HEK293T (cell line): Measurements from ENCODE around the gene SH2D3A.

Source experiments
- CTCF ChIA-PET: fragments of 350-600 bp; formaldehyde crosslinking; extraction: SDS; loops from one replicate; lab custom pipeline; 2021; ENCODE audit warnings: antibody characterized with exemption, inconsistent platforms; lab: Yijun Ruan, JAX
- POLR2A ChIA-PET: fragments of 350-600 bp; formaldehyde crosslinking; extraction: SDS; loops from one replicate; lab custom pipeline; 2020; ENCODE audit warnings: antibody characterized with exemption, inconsistent platforms; lab: Yijun Ruan, JAX
- DNase-seq: peaks from one replicate; pipeline ENCODE4 v3.0.0; 2012; ENCODE audit warnings: mixed read lengths; ENCODE audit errors: extremely low spot score
- ARNT ChIP-seq: fragments of 450-650 bp; IDR thresholded peaks from 2 replicates; pipeline ENCODE4 v1.6.1; 2017; ENCODE audit warnings: mild to moderate bottlenecking
- BHLHE40 ChIP-seq: fragments of 450-650 bp; IDR thresholded peaks from 2 replicates; pipeline ENCODE4 v1.6.1; 2016; ENCODE audit warnings: mild to moderate bottlenecking, moderate library complexity, borderline replicate concordance
- CTBP1 ChIP-seq: fragments of 450-650 bp; IDR thresholded peaks from 2 replicates; pipeline ENCODE4 v1.6.1; 2016; ENCODE audit warnings: borderline replicate concordance
- ELF4 ChIP-seq: fragments of 450-650 bp; IDR thresholded peaks from 2 replicates; pipeline ENCODE4 v1.6.1; 2017; ENCODE audit warnings: antibody characterized with exemption
- FOXA1 ChIP-seq: fragments of 450-650 bp; IDR thresholded peaks from 2 replicates; pipeline ENCODE4 v1.6.1; 2016; ENCODE audit warnings: mild to moderate bottlenecking
- FOXK2 ChIP-seq: fragments of 450-650 bp; IDR thresholded peaks from 2 replicates; pipeline ENCODE4 v1.6.1; 2016; ENCODE audit warnings: mild to moderate bottlenecking
- FOXM1 ChIP-seq: fragments of 450-650 bp; IDR thresholded peaks from 2 replicates; pipeline ENCODE4 v1.6.1; 2017; ENCODE audit warnings: mild to moderate bottlenecking, borderline replicate concordance
- HDGF ChIP-seq: fragments of 450-650 bp; IDR thresholded peaks from 2 replicates; pipeline ENCODE4 v1.6.1; 2017; ENCODE audit warnings: antibody characterized with exemption, borderline replicate concordance
- L3MBTL2 ChIP-seq: fragments of 450-650 bp; conservative IDR thresholded peaks from 2 replicates; pipeline ENCODE4 v1.6.1; 2016; ENCODE audit warnings: mild to moderate bottlenecking
- LEF1 ChIP-seq: fragments of 450-650 bp; IDR thresholded peaks from 2 replicates; pipeline ENCODE4 v1.6.1; 2017; ENCODE audit warnings: mild to moderate bottlenecking, borderline replicate concordance
- NFRKB ChIP-seq: fragments of 450-650 bp; IDR thresholded peaks from 2 replicates; pipeline ENCODE4 v1.6.1; 2016; ENCODE audit warnings: mild to moderate bottlenecking, moderate library complexity
- SP1 ChIP-seq: fragments of 450-650 bp; IDR thresholded peaks from 2 replicates; pipeline ENCODE4 v1.6.1; 2017
- SUZ12 ChIP-seq: fragments of 450-650 bp; IDR thresholded peaks from 2 replicates; pipeline ENCODE4 v1.6.1; 2016; ENCODE audit warnings: mild to moderate bottlenecking
- TARDBP ChIP-seq: fragments of 450-650 bp; IDR thresholded peaks from 2 replicates; pipeline ENCODE4 v1.6.1; 2016
- ZNF384 ChIP-seq: fragments of 450-650 bp; IDR thresholded peaks from 2 replicates; pipeline ENCODE4 v1.6.1; 2016
- TF ChIP-seq, protein P1 (sequence below): fragments of 450-650 bp; IDR thresholded peaks from 2 replicates; pipeline ENCODE4 v1.6.1; 2016

SH2D3A gene

DNA sequence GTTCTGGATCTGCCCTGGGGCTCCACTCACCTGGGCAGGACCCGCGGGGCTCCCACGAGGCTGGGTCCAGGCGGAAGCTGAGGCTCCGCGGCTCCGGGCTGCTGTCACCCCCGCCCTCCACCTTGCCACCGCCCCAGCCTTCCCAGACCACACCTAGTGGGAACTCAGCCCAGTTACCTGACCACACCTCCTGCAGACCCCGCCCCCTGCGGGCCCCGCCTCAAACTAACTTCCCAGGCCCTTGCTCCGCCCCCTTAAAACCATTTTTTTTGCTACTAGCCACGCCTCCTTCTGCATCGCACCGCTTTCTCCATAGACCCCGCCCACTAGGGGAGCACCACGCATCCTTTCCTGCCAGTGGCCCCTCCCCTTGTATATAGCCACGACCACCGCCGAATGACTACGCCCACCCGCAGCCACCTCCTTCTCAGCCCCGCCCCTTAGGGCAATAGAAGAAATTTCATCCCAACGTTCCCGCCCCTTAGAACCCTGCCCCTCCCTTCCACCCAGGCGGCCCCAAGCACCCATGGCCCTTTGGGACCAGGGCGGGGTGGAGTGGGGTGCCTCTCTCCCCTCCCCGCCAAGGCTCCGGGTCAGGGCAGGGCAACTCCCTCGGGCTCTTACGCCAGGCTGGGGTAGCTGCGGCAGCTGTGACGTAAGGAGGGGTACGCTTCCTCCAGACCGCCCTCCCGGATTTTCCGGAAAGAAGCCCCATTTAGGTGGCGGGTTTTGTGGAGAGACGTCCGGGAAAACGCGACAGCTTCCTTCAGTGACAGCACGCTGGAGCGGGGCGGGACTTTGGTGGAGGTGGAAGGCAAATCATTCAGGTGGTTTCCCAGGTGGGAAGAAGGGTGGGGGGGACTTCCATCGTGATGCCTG lies at the start of gene SH2D3A:
Gene SH2D3A (minus strand): TSS at position 79 of the 879 bp plus-strand sequence. CDS start 3,687 bp downstream, outside the sequence.
- POLR2A ChIA-PET: interaction anchor here (1.0 to 1.9 kb wide), 2 partner anchors 29 to 31 kb away, joined by 4 to 8 read pairs; partner anchors contain the start of gene GPR108
- CTCF ChIA-PET: interaction anchor here (0.6 to 1.7 kb wide), 3 partner anchors 29 to 134 kb away, joined by 3 to 5 read pairs (median 3); no protein-coding TSS in a partner anchor
- TF ChIP-seq SP1 (peak; percentile 59; the same call in 1 of the 2 replicates), ZNF384 (peak; percentile 94), FOXK2 (no peak)
- peak; percentile 91 for DNase-seq

DNA sequence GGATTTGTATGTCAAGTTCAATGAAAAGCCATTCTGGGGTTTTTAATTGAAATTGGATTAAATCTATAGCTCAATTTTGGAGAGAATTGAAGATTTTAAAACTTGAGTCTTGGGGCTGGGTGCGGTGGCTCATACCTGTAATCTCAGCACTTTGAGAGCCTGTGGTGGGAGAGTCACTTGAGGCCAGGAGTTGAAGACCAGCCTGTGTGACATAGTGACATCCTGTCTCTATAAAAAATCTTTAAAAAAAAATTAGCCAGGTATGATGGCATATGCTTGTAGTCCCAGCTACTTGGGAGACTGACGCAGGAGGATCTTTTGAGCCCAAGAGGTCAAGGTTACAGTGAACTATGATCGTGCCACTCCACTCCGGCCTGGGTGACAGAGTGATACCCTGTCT lies 46.4 kb upstream of the SH2D3A start:
- ChIA-PET CTCF (no interaction called here), POLR2A (no interaction called here)
- TF ChIP-seq SUZ12 (no peak), ZNF384 (no peak), FOXK2 (no peak), BHLHE40 (no peak), ELF4 (no peak), CTBP1 (no peak), FOXA1 (no peak), ARNT (no peak), NFRKB (no peak), SP1 (no peak), FOXM1 (no peak)
- TF ChIP-seq, protein P1, sequence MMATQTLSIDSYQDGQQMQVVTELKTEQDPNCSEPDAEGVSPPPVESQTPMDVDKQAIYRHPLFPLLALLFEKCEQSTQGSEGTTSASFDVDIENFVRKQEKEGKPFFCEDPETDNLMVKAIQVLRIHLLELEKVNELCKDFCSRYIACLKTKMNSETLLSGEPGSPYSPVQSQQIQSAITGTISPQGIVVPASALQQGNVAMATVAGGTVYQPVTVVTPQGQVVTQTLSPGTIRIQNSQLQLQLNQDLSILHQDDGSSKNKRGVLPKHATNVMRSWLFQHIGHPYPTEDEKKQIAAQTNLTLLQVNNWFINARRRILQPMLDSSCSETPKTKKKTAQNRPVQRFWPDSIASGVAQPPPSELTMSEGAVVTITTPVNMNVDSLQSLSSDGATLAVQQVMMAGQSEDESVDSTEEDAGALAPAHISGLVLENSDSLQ: no peak
- DNase-seq: no peak

DNA sequence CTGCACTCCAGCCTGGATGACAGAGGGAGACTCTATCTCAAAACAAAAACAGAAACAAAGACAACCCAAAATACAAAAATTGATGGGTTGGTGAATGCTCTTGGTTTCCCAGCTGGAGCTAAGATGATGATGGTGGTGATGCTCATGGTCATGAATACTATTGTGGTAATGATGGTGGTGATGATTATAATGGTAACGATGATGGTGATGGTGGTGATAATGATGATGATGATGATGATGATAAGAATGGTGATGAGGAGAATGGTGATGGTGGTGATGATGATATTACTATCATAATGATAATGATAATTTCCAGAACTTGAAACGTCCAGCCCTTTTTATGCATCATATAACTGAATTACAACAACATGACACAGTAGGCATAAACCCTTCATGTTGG lies 45.4 kb upstream of the SH2D3A start:
- CTCF ChIA-PET: no interaction called here
- no peak for DNase-seq
- TF ChIP-seq NFRKB: no peak
- POLR2A ChIA-PET: interaction anchor here (0.6 kb wide), 1 partner anchor 12 kb away, joined by 5 read pairs; no protein-coding TSS in a partner anchor

DNA sequence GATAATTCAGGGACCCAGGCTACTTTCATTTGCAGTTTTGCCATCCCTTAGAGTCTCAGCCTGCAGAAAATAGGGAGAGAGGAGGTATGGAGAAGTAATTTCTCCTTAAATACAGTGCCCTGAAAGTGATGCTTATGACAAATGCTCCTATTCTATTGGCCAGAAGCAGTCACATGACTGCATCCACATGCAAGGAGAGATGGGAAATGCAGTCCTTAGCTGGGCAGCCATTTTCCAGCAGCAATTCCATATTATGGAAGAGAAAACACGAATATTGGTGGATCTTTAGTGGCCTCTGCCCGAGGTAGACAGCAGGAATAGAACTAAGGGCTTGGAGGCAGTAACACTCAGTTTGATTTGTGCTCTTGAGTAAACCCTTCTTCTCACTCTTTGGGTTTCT lies 44.7 kb upstream of the SH2D3A start:
- CTCF ChIA-PET: no interaction called here
- POLR2A ChIA-PET: no interaction called here
- TF ChIP-seq ZNF384: no peak
- peak; percentile 37; the same call in 1 of the 2 replicates for TF ChIP-seq L3MBTL2
- DNase-seq: peak; percentile 61

DNA sequence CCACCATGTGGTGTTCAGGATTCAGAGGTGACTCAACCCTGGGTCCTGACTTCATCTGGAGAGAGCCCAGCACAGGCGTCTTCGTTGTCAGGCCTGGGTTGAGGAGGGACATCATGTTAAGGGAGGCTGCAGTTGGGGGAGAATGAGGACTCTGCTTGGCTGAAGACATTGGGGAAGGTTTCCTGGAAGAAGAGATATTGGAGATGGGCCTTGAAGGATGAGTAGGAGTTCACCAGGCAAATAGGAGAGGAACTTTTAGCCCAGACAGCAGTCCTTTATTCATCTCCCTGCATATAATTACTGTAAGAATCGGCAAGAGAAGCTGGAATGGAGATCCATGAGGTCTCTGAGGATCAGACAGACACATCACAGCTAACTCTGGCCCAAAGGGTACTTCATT lies 44.1 kb upstream of the SH2D3A start:
- CTCF ChIA-PET: no interaction called here
- POLR2A ChIA-PET: no interaction called here
- TF ChIP-seq FOXK2 (no peak), NFRKB (no peak), ZNF384 (no peak), SUZ12 (no peak), ARNT (no peak), HDGF (no peak), BHLHE40 (no peak)
- DNase-seq: no peak

DNA sequence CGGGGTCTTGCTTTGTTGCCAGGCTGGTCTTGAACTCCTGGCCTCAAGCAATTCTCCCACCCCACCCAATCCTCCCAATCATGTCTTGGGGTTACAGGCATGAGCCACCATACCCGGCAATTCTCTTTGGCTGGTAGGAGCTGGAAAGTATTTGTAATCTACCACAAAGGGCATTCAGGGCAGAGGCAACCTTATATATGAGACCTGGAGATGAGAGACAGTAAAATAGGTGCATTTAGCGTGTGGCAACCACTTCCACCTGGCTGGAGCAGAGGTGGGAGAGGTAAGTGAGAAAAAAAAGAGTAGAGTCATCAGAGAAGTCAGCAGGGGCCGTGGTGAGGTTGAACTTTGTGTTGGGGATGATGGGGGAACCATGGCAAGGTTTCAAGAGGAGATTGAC lies 42.0 kb upstream of the SH2D3A start:
- ChIA-PET CTCF (no interaction called here), POLR2A (no interaction called here)
- no peak for TF ChIP-seq FOXK2
- no peak for TF ChIP-seq SUZ12
- TF ChIP-seq BHLHE40: no peak
- TF ChIP-seq ZNF384: no peak
- DNase-seq: no peak

DNA sequence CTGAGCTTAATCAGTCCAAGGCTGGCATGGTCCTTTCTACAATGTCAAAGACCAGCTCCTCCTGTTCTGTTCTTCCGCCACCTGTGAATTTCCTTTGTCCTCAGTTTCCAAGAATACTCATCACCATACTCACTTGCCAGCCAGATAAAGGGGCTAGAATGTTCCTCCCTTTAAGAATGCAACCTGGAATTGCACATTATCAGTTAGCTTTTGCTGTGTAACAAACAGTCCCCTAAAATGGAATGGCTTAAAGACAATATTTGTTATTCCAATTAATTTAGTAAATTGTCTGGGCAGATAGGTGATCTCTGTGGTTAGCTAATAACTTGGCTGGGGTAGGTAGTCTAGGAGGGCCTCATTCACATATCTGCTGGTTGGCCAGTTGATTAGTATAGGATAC lies 41.3 kb upstream of the SH2D3A start:
- ChIA-PET CTCF (no interaction called here), POLR2A (no interaction called here)
- no peak for TF ChIP-seq FOXA1
- TF ChIP-seq SUZ12: no peak
- no peak for TF ChIP-seq FOXK2
- no peak for TF ChIP-seq ARNT
- TF ChIP-seq L3MBTL2: no peak
- TF ChIP-seq SP1: no peak
- TF ChIP-seq BHLHE40: no peak
- TF ChIP-seq LEF1: no peak
- TF ChIP-seq FOXM1: no peak
- TF ChIP-seq, protein P1: no peak
- no peak for TF ChIP-seq HDGF
- TF ChIP-seq ELF4: no peak
- TF ChIP-seq ZNF384: no peak
- no peak for TF ChIP-seq CTBP1
- no peak for TF ChIP-seq TARDBP
- TF ChIP-seq NFRKB: no peak
- DNase-seq: no peak
